Renal cortex interstitium (tissue), 11 donors: ENCODE results near the gene HLCS. TPM values are rescaled to one million over a fixed set of nuclear protein-coding genes. Genes with fewer than 3 reads are reported as not detected.

Experiments used
- DNase-seq, 11 donors: peaks; one replicate each; pipeline ENCODE4 v3.0.0-alpha.2; 2013; ENCODE audit warnings: low read depth in 9 of 11, low spot score in 4 of 11; ENCODE audit errors: extremely low read depth in 1 of 11
- polyA plus RNA-seq, 3 donors: library from polyadenylated mRNA; unstranded; fragments of 120-200 nt; gene quantifications; one replicate each; pipeline ENCODE4 v1.2.1, GENCODE V29; 2013; ENCODE audit not compliant: insufficient read length in 3 of 3

HLCS gene
- polyA plus RNA-seq, 3 donors: 14.2 to 16.5 (median 16.2) TPM

DNA sequence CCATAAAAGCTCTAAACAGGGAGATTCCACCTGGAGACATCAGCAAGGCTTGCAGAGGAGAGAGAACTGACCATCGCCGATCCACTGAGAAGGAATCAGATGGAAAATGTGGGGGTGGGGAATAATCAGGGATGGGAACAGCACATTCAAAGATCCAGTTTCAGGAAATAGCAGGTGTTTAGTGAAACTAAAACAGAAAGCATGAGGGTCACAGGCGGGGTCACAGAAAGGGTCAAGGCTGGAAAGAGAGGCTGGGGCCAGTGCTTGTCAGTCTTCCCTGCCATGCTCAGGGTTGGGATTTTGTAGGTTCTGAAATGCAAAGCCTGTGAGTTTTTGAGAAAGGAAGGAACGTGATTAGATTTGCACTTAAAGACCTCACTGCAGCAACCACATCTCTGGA, 103.2 kb downstream of the HLCS start:
- DNase-seq: no peak

DNA sequence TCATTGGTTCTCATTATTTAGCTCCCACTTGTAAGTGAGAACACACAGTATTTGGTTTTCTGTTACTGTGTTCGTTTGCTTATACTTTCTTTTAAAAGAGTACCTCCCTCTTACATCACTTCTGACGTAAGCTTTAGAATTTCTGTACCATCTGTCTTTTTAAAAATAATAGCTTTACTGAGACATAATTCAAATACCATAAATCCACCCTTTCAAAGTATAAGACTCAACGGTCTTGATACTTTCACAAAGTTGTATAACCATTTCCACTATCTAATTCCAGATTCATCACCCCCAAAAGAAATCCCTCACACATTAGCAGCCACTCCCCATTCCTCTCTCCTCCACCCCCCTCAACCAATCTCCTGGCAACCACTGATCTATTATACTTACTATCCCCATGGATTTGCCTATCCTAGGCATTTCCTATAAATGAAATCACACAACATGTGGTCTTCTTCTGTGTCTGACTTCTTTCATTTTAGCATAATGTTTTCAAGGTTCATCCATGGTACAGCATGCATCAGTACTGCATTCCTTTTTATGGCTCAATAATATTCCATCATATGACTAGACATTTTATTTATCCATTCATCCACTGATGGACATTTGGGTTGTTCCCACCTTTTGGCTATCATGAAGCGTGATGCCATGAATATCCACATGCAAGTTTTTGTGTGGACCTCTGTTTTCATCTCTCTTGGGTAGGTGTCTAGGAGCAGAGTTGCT, 104.7 kb downstream of the HLCS start:
- no peak for DNase-seq

DNA sequence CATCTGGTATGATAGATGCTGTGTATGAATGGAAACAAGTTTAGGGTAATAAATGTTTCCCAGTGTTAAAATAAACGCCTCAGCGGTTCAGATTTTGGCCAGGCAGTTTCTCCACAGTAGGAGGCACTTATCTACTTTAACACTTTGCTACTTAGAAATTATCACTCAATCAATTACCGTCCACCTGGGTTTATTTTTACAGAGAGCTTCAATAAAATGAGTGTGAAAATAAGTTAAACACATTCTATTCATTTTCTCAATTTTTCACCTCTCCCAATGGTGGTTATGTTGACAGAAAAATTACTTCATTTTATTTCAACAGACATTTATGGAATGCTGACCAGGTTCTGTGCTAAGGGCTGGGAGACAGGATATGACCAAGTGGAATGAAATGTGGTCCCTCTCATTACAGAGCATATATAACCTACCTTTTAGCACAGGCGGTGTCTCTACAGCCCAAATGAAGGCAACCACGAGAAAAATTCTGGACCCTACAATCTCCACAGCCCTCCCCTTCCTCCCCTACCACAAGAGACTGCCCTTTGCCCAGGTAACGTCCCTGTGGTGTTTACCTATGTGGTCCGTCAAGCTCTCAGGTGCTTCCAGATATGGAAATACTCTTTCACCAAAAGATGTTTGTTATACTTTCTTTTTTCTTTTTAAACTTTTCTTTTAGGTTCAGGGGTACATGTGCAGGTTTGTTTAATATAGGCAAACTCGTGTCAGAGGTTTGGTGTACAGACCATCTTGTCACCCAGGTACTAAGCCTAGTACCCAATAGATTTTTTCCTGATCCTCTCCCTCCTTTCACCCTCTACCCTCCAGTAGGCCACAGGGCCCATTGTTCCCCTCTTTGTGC, 105.5 kb downstream of the HLCS start:
- DNase-seq: no peak

DNA sequence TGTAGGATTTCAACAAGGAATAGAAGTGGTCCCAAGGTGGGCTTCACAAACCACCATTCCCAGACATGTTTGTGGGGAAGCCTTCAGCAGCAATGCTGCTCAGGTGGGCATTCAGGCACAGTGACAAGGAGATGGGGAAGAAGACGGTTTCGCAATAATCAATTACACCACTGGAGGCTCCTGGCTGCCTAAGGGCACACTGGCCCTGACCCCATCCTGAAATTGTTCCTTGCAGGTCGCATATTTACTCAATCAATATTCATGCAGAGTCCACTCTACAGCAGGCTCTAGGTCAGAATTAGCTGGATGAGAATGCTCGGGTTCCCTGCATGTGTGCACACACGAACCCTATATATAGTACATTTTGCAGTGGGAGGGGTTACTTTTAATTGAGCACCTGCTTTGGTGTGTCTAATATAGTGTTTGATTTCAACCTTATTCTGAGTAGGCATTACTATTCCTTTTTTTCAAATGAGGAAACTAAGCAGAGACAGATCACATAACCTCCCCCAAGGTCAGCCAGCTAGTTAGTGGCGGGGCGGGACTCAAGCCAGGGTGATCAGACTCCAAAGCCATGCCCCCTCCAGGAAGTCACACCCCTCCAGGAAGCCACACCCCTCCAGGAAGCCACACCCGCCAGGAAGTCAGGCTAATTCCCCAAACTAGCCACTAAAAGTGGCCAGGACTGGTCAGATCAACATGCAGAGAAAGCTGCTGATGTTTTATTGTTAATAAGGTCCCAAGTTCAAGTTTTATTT, 106.5 kb downstream of the HLCS start:
- peak in 1 of 11 donors; percentile 27 for DNase-seq

DNA sequence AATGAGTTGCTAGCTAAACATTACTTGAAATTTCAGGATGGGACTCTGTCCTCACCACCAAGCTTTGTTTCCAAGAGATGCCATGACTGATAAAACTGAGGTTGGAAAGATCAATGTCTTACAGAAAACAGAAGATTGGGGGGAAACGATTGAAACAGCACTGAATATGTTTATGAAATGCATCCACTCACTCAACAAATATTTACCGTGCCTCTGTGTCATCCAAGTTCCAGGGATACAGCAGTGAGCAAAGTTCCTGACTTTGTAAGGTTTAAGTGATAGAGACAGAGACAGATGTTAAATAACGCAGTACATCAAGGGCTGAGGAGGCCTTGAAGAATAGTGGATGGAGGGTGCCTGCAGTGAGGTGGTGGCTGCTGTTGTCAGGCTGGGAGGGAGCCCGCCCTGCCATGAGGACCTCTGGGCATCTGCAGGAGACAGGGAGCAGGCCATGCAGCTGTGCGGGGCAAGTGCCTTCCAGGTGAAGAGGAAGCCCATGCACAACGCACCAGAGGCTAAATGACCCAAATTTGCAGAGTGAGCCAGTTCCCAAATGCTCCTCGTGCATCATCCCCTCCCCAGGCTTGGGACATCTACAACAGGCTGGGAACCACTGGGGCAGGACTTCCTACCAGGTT, 108.0 kb downstream of the HLCS start:
- DNase-seq: no peak

DNA sequence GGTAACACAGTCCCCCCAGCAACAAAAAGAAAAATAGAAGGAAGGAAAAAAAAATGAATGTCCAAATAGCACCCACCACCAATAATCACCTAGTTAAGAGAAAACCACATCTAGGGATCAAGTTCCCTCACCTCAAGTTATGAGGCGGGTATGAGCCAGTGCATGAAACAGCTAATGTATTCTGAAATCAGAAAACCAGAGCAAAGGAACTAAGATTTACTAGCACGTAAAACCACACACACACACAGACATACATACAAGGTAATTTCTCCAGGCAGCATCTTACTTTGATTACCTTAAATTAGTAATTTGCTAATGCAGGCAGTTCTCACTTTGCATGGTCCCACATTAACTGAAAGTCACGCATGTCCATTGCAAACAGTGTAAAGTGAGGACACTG, 109.8 kb downstream of the HLCS start:
- no peak for DNase-seq

DNA sequence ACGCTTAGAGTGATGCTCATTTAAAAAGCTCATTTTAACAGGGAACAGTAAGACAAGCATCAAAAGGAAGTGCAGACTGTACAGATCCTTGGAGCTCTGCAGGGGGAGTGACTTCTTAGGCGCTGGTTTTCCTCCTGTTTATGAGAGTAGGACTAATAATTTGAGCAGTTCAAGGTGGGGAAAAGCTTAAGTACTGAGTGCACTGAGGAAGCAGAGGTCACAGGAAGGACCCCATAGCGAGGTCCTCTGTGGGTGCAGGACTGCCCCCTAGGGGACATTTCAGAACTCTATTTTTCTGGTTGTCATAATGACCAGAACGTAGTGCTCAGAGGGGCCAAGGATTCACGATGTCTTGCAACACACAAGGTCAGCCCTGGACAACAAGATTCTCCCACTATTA, 112.1 kb downstream of the HLCS start:
- DNase-seq: peak in 9 of 11 donors; percentile 23 to 50 (median 35)

DNA sequence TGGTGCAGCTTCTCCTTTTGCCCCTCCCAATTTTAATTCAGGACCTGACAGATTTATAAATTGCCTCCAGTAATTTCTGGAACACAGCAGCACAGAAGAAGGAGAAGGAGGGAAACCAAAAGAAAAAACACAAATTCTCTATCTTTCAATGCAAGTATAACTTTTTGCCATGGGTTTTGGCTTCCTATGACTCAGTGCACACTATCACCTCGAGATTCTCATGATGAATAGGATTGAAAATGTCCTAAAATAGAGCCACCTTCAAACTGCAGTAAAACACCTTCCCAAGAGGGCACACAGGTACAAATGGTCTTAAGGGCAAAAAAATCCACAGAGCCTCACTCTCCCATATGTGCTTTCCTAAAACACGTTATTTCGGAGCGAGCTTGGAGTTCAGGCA, 113.6 kb downstream of the HLCS start:
- DNase-seq: no peak

DNA sequence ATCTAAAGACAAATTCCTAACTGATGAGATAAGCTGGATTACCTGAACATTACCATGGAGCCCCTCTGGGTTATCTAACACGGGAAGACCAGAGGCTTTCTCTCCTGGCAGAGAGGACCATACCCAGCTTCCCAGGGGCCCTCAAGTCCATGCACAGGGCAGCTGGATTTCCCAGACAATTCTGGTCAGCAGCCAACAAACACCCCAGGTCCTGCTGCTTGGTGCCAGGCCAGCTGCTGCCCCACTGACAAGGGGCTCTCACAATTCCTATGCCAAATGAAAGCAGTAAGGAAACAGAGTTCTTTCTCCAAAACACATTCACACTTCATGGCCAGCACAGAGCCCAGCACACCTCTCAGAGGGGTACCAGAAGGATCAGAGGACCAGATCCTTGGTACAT, 114.2 kb downstream of the HLCS start:
- DNase-seq: no peak

DNA sequence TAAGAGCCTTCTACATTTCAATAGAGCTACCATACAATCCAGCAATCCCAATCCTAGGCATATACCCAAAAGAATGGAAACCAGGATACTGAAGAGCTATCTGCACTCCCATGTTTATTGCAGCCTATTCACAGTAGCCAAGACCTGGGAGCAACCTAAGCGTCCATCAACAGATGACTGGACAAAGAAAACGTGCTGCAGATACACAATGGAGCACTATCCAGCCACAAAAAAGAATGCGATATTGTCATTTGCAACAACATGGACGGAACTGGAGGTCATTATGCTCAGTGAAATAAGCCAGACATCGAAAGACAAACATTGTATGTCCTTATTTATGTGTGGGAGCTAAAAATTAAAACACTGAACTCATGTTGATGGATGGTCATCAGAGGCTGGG, 115.3 kb downstream of the HLCS start:
- no peak for DNase-seq

DNA sequence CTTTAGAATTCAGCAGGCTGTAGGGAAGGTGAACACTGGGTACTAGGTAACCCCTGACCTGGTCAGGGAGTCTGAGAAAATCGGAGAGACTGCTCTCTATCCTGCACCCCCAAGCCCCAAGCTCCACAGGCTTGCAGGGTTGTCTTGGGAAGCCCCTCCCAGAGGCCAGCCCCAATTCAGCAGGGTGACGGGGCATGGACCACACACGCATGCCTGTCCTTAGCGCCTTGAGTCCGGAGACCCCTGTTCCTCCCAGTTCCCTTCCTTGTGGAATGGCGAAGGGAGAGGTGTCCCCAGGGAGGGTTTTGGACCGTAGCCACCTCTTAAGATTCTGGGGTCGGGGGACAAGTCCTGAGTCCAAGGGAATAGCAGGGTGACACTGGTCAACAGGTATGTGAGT, 116.1 kb downstream of the HLCS start:
- no peak for DNase-seq

DNA sequence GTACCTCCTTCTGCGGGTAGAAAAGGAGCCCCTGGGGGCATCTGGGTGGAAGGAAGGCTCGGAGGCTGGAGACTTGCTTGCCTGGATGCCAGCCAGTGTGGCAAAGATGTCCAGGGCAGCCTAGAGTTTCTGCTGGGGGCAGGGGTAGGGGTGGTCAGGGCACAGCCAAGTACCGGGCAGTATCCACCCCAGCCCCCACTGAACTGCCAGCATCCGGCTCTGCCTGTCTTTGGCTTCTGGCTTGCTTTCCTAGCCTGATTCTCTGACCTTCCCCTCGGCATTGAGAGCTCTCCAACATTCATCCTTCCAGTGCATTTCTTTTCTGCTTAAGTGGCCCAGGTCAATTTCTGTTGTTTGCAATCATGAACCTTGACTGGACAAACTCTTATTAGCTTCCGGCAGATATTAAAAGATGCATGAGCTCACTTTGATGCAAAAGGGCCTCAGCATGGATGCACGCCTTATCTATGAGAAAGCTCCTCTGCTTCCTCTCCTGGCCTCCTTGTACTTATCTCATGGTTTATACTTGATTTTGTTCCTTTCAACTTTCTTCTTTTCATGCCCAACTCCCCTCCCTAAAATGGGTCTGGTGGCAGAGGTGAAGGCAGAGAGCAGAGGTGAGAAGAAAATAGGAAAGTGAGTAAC, 116.9 kb downstream of the HLCS start:
- DNase-seq: no peak

DNA sequence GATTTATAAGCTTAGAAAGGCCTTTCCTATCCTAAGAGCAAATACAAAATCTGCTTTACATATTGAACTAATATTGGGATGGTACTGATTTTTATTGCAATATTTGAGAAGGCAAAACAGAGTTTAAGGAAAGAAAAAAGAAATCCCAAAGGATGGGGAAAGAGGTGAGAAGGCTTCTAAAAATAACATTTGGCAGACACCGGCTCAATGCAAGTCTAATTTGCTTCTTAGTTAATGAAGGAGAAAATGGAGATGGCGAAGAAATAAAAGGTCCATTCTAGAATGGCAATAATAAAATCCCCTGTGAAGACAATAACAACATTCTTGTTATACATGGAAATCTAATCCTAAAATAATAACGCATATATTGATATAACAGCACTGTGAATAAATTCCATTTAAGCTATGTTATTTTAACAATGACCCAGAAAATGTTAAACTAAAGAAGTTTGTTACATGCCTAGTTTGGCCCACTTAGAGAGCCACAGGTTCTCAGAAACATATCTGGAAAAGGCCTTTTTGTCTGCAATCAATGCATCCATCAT, 117.7 kb downstream of the HLCS start:
- DNase-seq: no peak

DNA sequence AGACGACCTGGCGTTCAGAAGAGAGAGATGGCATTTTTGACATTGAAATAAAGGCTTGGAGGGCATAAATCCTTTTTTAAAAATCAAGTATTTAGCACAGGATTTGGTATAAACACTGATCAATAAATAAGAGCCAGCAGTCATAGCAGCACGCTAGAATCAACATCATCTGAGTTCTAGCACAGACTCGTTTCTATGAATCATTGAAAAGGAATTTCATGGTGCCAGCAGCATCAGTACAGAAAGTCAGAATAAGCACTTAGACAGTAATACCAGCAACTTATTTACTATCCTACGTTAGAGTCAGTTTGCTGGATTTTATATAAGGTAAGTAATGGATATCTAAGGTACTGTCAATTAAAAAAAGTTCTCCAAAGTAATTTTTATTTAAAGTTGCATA, 119.3 kb downstream of the HLCS start:
- DNase-seq: no peak

DNA sequence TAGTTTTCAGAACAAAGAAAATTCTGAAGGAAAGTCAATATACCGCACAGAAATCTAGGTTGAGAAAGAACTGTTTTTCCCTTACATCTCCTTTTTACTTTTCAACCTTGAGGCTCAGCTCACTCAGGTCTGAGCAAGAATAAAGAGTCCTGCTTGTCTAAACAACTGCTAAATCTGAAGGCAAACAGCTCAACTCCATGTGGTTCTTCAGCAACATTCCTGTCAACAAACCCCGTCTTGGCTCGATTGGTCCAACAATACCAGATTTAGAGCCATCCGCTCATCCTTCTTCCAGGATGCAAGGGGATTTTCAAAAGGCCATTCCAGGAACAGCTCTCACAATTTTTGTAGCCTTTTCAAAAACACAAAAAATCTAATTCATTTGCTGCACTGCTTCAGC, 119.8 kb downstream of the HLCS start:
- no peak for DNase-seq

DNA sequence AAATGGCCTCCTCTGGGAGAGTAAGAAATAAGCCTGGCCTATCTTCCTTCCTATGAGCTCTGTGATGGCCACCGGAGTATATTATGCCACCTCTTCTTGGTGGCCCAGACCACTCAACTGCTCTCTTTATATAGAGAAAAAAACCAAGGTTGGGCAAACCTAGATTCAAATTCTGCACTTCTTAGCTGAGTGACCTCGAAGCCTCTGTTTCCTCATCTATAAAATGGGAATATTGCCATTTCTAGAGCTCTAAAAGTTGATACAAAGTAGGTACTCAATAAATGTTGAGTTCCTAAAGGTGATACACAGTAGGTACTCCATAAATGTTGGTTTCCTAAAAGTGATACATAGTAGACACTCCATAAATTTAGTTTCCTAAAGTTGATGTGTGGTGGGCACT, 120.7 kb downstream of the HLCS start:
- DNase-seq: no peak

DNA sequence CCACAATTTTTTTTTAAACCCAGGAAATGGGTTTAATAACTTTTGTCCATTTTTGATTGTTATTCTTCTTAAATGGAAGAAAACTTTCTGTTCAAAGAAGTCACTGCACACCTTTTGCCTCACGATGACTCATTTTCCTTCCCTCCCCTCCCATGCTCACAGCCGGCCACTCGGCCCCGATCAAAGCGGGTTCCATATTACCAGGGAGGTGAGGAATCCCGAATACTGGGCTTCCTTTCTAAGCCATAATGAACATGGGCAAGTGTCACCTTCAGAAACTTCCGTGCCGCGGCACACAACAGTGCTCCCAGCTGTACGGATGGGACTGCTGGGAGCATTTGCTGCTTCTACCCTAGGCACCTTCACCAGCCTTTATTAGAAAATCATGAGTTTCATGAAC, 121.4 kb downstream of the HLCS start:
- DNase-seq: no peak

DNA sequence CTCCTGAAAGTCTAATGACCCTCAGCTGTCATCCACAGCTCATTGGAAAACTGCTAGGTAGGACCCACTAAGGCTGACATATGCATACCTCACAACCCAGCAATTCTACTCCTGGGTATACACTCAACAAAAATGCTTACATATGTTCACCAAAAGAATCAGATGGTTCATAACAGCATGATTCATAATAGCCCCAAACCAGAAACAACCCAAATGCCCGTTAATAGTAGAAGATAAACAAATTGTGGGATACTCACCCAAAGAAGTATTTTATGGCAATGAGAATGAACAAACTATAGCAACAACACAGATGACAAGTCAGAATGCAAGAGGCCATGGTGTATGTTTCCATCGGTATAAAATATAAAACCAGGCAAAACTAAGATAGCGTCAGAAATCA, 124.6 kb downstream of the HLCS start:
- no peak for DNase-seq

DNA sequence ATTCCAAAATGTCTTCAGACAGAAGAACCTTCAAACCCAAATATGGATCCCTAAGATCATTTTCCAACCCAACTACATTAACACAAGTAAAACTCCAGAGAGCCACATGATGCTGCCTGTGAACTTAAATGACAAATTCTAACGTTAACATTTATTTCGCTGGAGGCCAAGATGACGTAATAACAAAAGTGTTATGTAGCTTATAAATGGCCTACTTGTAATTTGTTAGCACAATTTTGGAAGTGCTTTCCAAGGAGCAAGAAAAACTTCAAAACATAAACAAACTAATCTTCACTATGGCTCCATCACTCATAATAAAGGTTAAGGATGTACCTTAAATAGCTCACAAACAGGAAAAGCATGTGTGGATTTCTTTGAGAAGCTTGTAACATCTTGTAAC, 126.7 kb downstream of the HLCS start:
- DNase-seq: no peak
